MCF 10A (cell line): ENCODE results near the gene KRTAP10-11. TPM values are rescaled to one million over a fixed set of nuclear protein-coding genes. Genes with fewer than 3 reads are reported as not detected.

Experiments used
- BruUV-seq: library from RNA; stranded (reverse); fragments of 400-500 nt; replicated peaks from 2 replicates; lab custom pipeline; 2021; lab: Mats Ljungman, UMichigan
- CTCF ChIA-PET: fragments of 300-600 bp; sonication (Branson Sonifier 250); formaldehyde crosslinking; extraction: SDS; loops from one replicate; lab custom pipeline; 2021; ENCODE audit warnings: antibody characterized with exemption, inconsistent platforms; lab: Yijun Ruan, JAX
- POLR2A ChIA-PET: fragments of 300-600, 350-650 bp; sonication (Branson Sonifier 250); formaldehyde crosslinking; extraction: SDS; loops from one replicate; lab custom pipeline; 2020; ENCODE audit warnings: antibody characterized with exemption, inconsistent platforms; lab: Yijun Ruan, JAX
- DNase-seq: peaks from one replicate; pipeline ENCODE4 v3.0.0-alpha.2; 2018; ENCODE audit not compliant: unreplicated experiment
- H3K27ac Mint-ChIP-seq: one replicate; pipeline ENCODE4 v1.8.0; 2022; ENCODE audit warnings: mild to moderate bottlenecking, low read depth, mixed read lengths; ENCODE audit not compliant: unreplicated experiment
- H3K27me3 Mint-ChIP-seq: one replicate; pipeline ENCODE4 v1.8.0; 2022; ENCODE audit warnings: mixed read lengths; ENCODE audit not compliant: insufficient read depth, unreplicated experiment
- H3K36me3 Mint-ChIP-seq: one replicate; pipeline ENCODE4 v1.8.0; 2022; ENCODE audit warnings: mild to moderate bottlenecking, moderate library complexity, mixed read lengths; ENCODE audit not compliant: insufficient read depth, unreplicated experiment
- H3K4me1 Mint-ChIP-seq: one replicate; pipeline ENCODE4 v1.8.0; 2022; ENCODE audit warnings: mixed read lengths; ENCODE audit not compliant: insufficient read depth, unreplicated experiment
- H3K4me3 Mint-ChIP-seq: one replicate; pipeline ENCODE4 v1.8.0; 2022; ENCODE audit warnings: mild to moderate bottlenecking, moderate library complexity, mixed read lengths; ENCODE audit not compliant: unreplicated experiment
- H3K9me3 Mint-ChIP-seq: one replicate; pipeline ENCODE4 v1.8.0; 2022; ENCODE audit warnings: mixed read lengths; ENCODE audit not compliant: unreplicated experiment
- intact Hi-C: fragments of 100-400 bp; cut with micrococcal nuclease; formaldehyde crosslinking; loops from 2 replicates; pipeline ENCODE4 v1.14.1; 2022
- total RNA-seq: library from RNA; stranded (reverse); gene quantifications from 2 replicates; pipeline ENCODE4 v1.2.3, GENCODE V29; 2022
- TF ChIP-seq, protein P1 (sequence below): fragments of 200-600 bp; IDR thresholded peaks from one replicate; pipeline ENCODE4 v1.8.0; 2022; ENCODE audit warnings: antibody characterized with exemption, mild to moderate bottlenecking; ENCODE audit not compliant: unreplicated experiment

The KRTAP10-11 gene
- total RNA-seq, 1 experiment from 2014 or later, result not detected

DNA sequence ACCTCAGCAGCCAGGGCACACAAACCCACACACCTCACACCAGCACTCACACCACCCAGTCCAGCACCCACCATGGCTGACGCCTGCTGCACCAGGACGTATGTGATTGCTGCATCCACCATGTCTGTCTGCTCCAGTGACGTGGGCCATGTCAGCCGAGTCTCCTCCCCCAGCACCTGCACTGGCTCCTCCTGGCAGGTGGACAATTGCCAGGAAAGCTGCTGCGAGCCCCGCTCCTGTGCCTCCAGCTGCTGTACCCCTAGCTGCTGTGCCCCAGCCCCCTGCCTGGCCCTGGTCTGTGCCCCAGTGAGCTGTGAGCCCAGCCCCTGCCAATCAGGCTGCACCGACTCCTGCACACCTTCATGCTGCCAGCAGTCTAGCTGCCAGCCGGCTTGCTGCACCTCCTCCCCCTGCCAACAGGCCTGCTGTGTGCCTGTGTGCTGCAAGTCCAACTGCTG lies 34.2 kb upstream of the KRTAP10-11 start, which contains the start of gene KRTAP10-8:
KRTAP10-8 (plus strand) TSS at position 51 of the 458 bp plus-strand sequence; CDS start at position 73, 22 bp downstream.
- H3K4me3 Mint-ChIP-seq, result no peak within 1 kb of the TSS
- no peaks in the 10 kb centered on the region for H3K36me3 Mint-ChIP-seq
- peaks cover 69% of the 10 kb centered on the region for H3K27me3 Mint-ChIP-seq
- DNase-seq, result no peak
- TF ChIP-seq, protein P1, sequence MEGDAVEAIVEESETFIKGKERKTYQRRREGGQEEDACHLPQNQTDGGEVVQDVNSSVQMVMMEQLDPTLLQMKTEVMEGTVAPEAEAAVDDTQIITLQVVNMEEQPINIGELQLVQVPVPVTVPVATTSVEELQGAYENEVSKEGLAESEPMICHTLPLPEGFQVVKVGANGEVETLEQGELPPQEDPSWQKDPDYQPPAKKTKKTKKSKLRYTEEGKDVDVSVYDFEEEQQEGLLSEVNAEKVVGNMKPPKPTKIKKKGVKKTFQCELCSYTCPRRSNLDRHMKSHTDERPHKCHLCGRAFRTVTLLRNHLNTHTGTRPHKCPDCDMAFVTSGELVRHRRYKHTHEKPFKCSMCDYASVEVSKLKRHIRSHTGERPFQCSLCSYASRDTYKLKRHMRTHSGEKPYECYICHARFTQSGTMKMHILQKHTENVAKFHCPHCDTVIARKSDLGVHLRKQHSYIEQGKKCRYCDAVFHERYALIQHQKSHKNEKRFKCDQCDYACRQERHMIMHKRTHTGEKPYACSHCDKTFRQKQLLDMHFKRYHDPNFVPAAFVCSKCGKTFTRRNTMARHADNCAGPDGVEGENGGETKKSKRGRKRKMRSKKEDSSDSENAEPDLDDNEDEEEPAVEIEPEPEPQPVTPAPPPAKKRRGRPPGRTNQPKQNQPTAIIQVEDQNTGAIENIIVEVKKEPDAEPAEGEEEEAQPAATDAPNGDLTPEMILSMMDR, result no peak
- ChIA-PET POLR2A (no interaction called here), CTCF (no interaction called here)
- no peak within 1 kb of the TSS for H3K27ac Mint-ChIP-seq
- H3K9me3 Mint-ChIP-seq, result peaks cover 25% of the 10 kb centered on the region
- intact Hi-C loops, result no loop called here
- peaks cover 8% of the 10 kb centered on the region for H3K4me1 Mint-ChIP-seq
- BruUV-seq, result no TSS peak

DNA sequence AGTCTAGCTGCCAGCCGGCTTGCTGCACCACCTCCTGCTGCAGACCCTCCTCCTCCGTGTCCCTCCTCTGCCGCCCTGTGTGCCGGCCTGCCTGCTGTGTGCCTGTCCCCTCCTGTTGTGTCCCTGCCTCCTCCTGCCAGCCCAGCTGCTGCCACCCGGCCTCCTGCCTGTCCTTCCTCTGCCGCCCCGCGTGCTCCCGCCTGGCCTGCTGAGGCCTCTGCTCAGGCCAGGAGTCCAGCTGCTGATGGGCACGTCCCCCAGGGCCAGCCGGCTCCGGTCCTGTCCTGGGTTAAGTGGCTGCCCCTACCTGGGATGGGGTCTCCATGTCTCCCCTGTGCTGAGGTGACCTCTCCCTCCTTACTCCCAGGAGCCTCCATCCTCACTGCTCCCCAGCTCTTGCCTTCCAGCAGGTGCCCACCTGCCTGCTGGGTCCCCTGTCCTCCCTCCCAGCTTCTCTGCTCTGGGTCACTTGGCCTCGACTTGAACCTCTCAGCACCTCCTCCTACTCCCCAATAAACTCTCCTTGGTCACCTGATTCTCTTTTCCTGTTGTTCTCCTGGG lies 33.5 kb upstream of the KRTAP10-11 start:
- intact Hi-C loops, result no loop called here
- TF ChIP-seq, protein P1, result no peak
- Mint-ChIP-seq H3K27ac (no peak overlapping the region), H3K27me3 (peaks cover 69% of the 10 kb centered on the region), H3K4me1 (peaks cover 8% of the 10 kb centered on the region), H3K4me3 (no peak overlapping the region), H3K36me3 (no peaks in the 10 kb centered on the region), H3K9me3 (peaks cover 25% of the 10 kb centered on the region)
- POLR2A ChIA-PET, result no interaction called here
- BruUV-seq, result no TSS peak
- DNase-seq, result no peak
- CTCF ChIA-PET, result interaction anchor here (0.5 to 1.1 kb wide), 2 partner anchors 130 to 180 kb away, joined by 3 read pairs; no protein-coding TSS in a partner anchor

DNA sequence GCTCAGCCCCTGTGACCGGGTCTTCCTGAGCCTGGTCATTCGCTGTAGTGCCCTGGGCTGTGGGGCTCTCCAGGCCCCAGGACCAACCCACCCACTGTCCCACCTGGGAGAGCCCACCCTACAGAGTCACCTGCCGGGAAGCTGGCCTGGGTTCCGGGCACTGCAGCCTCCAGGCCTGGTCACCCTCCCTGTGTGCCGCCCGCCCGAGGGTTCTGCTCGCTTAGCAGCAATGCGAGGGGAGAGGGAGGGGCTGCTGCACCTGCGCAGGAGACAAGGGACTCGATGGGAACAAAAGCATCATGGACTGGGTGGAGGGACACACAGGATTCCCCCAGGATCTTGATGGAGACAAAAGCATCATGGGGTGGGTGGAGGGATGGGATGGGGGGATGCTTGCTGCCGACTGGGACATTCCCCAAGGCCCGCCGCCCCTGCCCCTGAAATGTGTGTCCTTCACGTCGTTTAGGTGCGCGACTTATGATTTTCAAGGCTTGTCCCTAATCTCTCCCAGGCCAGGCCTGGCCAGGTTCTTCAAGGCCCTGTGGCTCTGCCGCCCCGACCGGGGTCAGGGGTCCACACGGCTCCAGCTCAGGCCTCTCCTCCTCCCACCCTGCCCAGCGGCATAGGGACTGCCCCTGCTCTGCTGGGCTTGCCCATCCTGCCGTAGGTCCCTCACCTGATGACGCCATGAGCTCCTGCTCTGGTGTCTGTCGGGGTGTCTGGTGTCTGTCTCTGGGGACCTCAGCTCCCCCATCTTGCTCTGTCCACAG lies 32.6 kb upstream of the KRTAP10-11 start:
- POLR2A ChIA-PET, result no interaction called here
- CTCF ChIA-PET, result interaction anchor here (1.1 kb wide), 1 partner anchor 129 kb away, joined by 3 read pairs; no protein-coding TSS in a partner anchor
- no peak overlapping the region for H3K4me3 Mint-ChIP-seq
- no peak for DNase-seq
- intact Hi-C loops, result no loop called here
- TF ChIP-seq, protein P1, result no peak
- peaks cover 25% of the 10 kb centered on the region for H3K9me3 Mint-ChIP-seq
- no peaks in the 10 kb centered on the region for H3K36me3 Mint-ChIP-seq
- peaks cover 8% of the 10 kb centered on the region for H3K4me1 Mint-ChIP-seq
- peaks cover 69% of the 10 kb centered on the region for H3K27me3 Mint-ChIP-seq
- H3K27ac Mint-ChIP-seq, result no peak overlapping the region
- BruUV-seq, result no TSS peak

DNA sequence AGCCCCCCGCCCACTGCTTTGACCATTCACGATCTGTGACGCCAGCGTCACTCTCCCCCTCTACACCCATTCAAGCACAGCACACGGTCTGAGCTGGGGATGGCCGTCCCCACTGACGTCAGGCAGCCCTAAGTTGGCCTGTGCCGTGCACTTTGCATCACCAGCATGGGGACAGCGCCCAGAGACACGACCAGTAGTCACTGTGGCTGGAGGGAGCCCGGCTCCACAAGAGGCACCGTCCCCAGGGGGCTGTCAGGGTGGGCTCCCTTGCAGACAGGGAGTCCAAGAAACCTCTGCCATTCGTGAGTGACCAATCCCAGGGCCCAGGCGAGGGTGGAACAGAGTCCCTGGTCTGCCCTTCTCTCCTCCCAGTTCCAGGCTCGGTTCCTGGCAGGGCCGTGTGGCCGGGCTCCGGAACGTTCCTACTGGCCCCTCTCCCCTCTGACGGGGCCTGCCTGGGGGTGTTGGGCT lies 32.0 kb upstream of the KRTAP10-11 start:
- intact Hi-C loops, result no loop called here
- CTCF ChIA-PET, result no interaction called here
- no peak overlapping the region for H3K27ac Mint-ChIP-seq
- H3K4me3 Mint-ChIP-seq, result no peak overlapping the region
- TF ChIP-seq, protein P1, result no peak
- peaks cover 69% of the 10 kb centered on the region for H3K27me3 Mint-ChIP-seq
- BruUV-seq, result no TSS peak
- H3K4me1 Mint-ChIP-seq, result peaks cover 8% of the 10 kb centered on the region
- POLR2A ChIA-PET, result no interaction called here
- H3K9me3 Mint-ChIP-seq, result peaks cover 23% of the 10 kb centered on the region
- no peaks in the 10 kb centered on the region for H3K36me3 Mint-ChIP-seq
- no peak for DNase-seq
